ENCODE measurements around the gene SLC24A4.

Gene SLC24A4

DNA sequence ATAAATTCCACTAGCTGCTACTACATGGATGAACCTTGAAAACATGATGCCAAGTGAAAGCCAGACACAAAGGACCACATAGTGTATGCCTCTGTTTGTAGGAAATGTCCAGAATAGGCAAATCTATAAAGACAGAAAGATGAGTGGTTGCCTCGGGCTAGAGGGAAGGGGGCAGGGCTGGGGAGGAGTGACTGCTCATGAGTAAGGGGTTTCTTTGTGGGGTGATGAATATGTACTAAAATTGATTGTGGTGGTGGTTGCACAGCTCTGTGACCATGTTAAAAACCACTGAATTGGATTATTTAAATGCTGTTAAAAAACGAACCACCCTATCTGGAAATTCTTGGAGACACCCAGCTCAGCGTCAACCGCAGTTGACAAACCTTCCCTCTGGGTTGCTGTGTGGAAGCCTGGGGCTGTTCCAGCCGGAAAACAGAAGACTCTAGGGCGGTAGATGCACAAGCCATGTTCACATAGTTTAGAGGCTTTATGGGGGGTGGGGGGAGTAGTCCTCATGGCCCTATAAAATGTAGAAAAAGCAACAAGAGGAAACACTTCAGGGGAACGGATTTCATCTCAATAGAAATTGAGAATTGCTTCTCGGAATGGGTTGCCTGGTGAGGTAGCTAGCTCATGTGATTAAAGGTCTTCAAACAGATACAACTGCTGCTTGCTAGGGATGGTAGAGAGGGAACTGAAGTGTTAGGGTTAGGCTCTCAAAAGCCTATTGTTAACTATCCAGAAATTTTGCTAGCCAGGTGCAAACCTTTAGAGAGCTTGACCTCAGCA, 220.0 kb downstream of the SLC24A4 start:
- H3K9me2 ChIP-seq (replicated peaks; ENCODE audit: control insufficient read depth, low read length), result no peaks in the 10 kb centered on the region
- no peak overlapping the region for H3K4me3 ChIP-seq (ENCODE audit: low read length)
- no peaks in the 10 kb centered on the region for H3F3A ChIP-seq (ENCODE audit: control insufficient read depth, insufficient read depth)
- peaks cover under 1% of the 10 kb centered on the region; the same call in 1 of the 2 replicates for H4K20me1 ChIP-seq (ENCODE audit: control insufficient read depth, insufficient read depth, low read depth, low read length)
- no peaks in the 10 kb centered on the region for H3K36me3 ChIP-seq (ENCODE audit: control insufficient read depth, low read length)
- peaks cover 10% of the 10 kb centered on the region for H3K4me1 ChIP-seq (ENCODE audit: control insufficient read depth, low read length)
- TF ChIP-seq, protein P1, sequence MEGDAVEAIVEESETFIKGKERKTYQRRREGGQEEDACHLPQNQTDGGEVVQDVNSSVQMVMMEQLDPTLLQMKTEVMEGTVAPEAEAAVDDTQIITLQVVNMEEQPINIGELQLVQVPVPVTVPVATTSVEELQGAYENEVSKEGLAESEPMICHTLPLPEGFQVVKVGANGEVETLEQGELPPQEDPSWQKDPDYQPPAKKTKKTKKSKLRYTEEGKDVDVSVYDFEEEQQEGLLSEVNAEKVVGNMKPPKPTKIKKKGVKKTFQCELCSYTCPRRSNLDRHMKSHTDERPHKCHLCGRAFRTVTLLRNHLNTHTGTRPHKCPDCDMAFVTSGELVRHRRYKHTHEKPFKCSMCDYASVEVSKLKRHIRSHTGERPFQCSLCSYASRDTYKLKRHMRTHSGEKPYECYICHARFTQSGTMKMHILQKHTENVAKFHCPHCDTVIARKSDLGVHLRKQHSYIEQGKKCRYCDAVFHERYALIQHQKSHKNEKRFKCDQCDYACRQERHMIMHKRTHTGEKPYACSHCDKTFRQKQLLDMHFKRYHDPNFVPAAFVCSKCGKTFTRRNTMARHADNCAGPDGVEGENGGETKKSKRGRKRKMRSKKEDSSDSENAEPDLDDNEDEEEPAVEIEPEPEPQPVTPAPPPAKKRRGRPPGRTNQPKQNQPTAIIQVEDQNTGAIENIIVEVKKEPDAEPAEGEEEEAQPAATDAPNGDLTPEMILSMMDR (IDR thresholded peaks at IDR 0.05; ENCODE audit: low read depth, low read length, poor library complexity, severe bottlenecking), result no peak
- TF ChIP-seq EZH2phosphoT487 (IDR thresholded peaks at IDR 0.05; ENCODE audit: borderline replicate concordance, low read length), result no peak
- H3K27me3 ChIP-seq (ENCODE audit: control insufficient read depth, low read length), result peaks cover 4% of the 10 kb centered on the region; the same call in 1 of the 2 replicates
- H3K9me3 ChIP-seq (ENCODE audit: control insufficient read depth, insufficient read depth, low read length), result no peaks in the 10 kb centered on the region
- no peaks in the 10 kb centered on the region for H3K79me2 ChIP-seq (ENCODE audit: control insufficient read depth, low read length)
- no peak overlapping the region for H3K27ac ChIP-seq (ENCODE audit: low read depth, low read length)
- H3K4me2 ChIP-seq (ENCODE audit: low read length), result no peak overlapping the region

DNA sequence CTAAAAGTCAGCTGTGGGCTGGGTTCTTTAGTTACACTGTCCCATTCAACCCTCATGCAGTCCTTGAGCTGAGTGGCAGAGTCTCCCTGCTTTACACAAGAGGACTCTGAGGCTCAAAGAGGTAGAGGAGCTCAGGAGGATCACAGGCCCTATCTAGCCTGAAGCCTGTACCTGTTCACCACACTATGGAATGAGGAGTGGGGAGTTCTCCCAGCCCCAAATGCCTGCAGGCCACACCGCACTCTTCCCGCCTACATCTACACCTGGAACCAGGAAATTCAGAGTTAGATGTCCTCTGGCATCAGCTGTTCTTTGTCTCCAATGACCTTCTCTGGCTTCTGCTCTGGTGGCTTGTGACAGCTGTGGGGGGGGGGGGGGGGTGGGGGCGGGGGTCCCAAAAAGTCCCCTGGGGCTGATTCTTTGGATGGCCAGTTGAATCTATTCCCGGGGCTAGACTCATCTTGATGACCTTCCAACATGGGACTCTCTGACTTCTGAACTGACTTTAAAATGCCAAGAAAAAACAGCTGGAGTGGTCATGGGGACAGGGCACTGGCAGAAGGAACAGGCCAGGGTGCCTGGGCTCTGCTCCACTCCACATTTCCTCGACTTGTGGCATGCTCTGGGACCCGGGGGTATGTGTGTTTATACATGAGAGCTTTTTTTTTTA, 221.2 kb downstream of the SLC24A4 start:
- no peaks in the 10 kb centered on the region for H3K4me1 ChIP-seq (ENCODE audit: control insufficient read depth, low read length)
- H3K36me3 ChIP-seq (ENCODE audit: control insufficient read depth, low read length), result no peaks in the 10 kb centered on the region
- TF ChIP-seq, protein P1 (IDR thresholded peaks at IDR 0.05; ENCODE audit: low read depth, low read length, poor library complexity, severe bottlenecking), result no peak
- TF ChIP-seq EZH2phosphoT487 (IDR thresholded peaks at IDR 0.05; ENCODE audit: borderline replicate concordance, low read length), result no peak
- H3K27ac ChIP-seq (ENCODE audit: low read depth, low read length), result no peak overlapping the region
- H3K4me3 ChIP-seq (ENCODE audit: low read length), result no peak overlapping the region
- H3K79me2 ChIP-seq (ENCODE audit: control insufficient read depth, low read length), result no peaks in the 10 kb centered on the region
- no peaks in the 10 kb centered on the region for H3F3A ChIP-seq (ENCODE audit: control insufficient read depth, insufficient read depth)
- H3K27me3 ChIP-seq (ENCODE audit: control insufficient read depth, low read length), result peaks cover 7% of the 10 kb centered on the region; the same call in 1 of the 2 replicates
- H3K9me3 ChIP-seq (ENCODE audit: control insufficient read depth, insufficient read depth, low read length), result no peaks in the 10 kb centered on the region
- no peaks in the 10 kb centered on the region for H3K9me2 ChIP-seq (replicated peaks; ENCODE audit: control insufficient read depth, low read length)
- H3K4me2 ChIP-seq (ENCODE audit: low read length), result no peak overlapping the region
- peaks cover 6% of the 10 kb centered on the region; the same call in 1 of the 2 replicates for H4K20me1 ChIP-seq (ENCODE audit: control insufficient read depth, insufficient read depth, low read depth, low read length)

DNA sequence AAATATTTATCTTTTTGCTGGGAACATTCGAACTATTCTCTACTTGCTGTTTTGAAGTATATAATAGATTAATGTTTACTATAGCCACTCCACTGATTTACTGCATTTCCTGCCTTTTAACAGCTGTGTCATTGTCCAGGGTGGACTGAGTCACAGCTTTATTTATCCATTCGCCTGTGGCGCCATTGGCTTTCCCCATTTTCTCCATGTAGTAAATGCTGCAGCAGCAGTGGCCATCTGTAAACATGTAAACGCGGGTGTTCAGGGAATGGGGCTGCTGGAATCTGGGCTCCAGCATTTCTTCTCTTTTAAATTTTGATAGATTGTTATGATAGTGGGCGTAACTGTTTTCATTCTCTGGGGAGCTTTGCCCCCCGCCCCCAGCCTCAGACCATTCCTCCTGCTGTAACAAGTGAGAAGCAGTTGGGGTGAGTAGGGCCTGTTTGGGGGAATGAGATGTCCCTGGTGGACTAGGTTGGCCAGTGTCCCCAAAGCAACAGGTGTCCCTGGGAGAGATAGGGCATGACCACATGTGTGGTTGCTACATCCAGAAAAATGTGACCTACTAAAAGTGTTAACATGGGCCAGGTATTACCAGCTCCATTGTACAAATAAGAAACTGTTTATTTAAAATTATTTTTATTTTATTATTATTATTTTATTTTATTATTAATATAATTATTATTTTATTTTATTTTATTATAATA, 223.5 kb downstream of the SLC24A4 start:
- no peaks in the 10 kb centered on the region for H3K36me3 ChIP-seq (ENCODE audit: control insufficient read depth, low read length)
- H3K27ac ChIP-seq (ENCODE audit: low read depth, low read length), result no peak overlapping the region
- H4K20me1 ChIP-seq (ENCODE audit: control insufficient read depth, insufficient read depth, low read depth, low read length), result peaks cover 9% of the 10 kb centered on the region
- no peaks in the 10 kb centered on the region for H3F3A ChIP-seq (ENCODE audit: control insufficient read depth, insufficient read depth)
- H3K4me2 ChIP-seq (ENCODE audit: low read length), result no peak overlapping the region
- H3K9me3 ChIP-seq (ENCODE audit: control insufficient read depth, insufficient read depth, low read length), result no peaks in the 10 kb centered on the region
- H3K27me3 ChIP-seq (ENCODE audit: control insufficient read depth, low read length), result peaks cover 21% of the 10 kb centered on the region
- peaks cover 7% of the 10 kb centered on the region for H3K4me1 ChIP-seq (ENCODE audit: control insufficient read depth, low read length)
- no peak for TF ChIP-seq EZH2phosphoT487 (IDR thresholded peaks at IDR 0.05; ENCODE audit: borderline replicate concordance, low read length)
- TF ChIP-seq, protein P1 (IDR thresholded peaks at IDR 0.05; ENCODE audit: low read depth, low read length, poor library complexity, severe bottlenecking), result no peak
- H3K4me3 ChIP-seq (ENCODE audit: low read length), result no peak overlapping the region
- H3K79me2 ChIP-seq (ENCODE audit: control insufficient read depth, low read length), result no peaks in the 10 kb centered on the region
- no peaks in the 10 kb centered on the region for H3K9me2 ChIP-seq (replicated peaks; ENCODE audit: control insufficient read depth, low read length)
